ENCODE results near the gene TBCE. TPM values are rescaled to one million over a fixed set of nuclear protein-coding genes. Genes with fewer than 3 reads are reported as not detected.

The TBCE gene
- total and polyA plus RNA-seq, 4 donors, result 9.5 to 19.7 (median 14.1) TPM

DNA sequence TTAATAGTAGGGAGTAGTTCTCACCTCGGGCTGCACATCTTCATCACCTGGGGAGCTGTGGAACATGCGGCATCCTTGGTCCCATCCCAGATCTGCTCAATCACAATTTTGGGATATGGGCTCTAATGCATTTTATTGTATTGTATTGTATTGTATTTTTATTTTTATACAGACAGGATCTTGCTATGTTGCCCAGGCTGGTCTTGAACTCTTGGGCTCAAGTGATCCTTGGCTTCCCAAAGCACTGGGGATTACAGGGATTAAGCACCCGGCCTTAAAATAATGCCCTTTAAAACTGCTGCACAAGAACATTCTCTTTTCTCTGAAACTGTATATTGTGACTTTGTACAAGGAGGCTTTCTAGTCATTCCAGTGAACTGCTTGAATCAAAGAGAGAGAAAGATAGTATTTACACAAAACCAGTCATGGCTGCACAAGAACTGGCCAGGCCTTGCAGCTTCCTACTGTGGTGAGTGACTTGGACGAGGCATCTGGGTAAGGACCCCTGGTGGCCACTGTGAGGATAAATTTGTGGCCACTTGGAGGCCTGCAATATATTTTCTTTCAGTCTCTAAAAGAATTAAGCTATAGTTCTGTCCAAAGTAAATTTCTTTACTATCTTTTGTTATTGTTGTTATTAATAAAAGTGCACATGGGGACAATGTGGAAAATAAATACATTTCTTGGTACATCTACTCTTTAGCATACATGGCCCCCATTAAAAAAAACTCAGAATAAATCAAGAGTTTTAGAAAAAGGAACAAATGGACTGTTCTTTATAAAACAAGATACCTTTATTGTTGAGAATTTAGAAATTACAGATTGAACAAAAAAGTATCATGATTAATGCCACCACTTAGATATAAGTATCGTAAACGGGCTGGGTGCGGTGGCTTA lies 48.0 kb downstream of the TBCE start:
- Histone ChIP-seq H3K27ac (ENCODE audit: low read depth in 1 of 2, low read length in 2 of 2) (peak overlapping the region; percentile 19 to 29), H3K27me3 (ENCODE audit: control insufficient read depth in 4 of 4, insufficient read depth in 4 of 4, low read length in 3 of 4) (no peaks in the 10 kb centered on the region), H3K4me3 (ENCODE audit: low read depth in 1 of 3, low read length in 3 of 3) (no peak overlapping the region), H3K9me3 (ENCODE audit: control insufficient read depth in 4 of 4, low read length in 3 of 4) (no peaks in the 10 kb centered on the region), H3K36me3 (ENCODE audit: control insufficient read depth in 4 of 4, insufficient read depth in 3 of 4, low read depth in 1 of 4, low read length in 3 of 4) (peaks cover 1 to 11% (median 6%) of the 10 kb centered on the region in 4 donors), H3K4me1 (ENCODE audit: control insufficient read depth in 4 of 4, insufficient read depth in 4 of 4, low read length in 3 of 4) (peaks cover 6 to 26% (median 17%) of the 10 kb centered on the region in 4 donors), H3K9ac (ENCODE audit: low read depth in 1 of 2, low read length in 2 of 2) (no peak overlapping the region)
- DNase-seq (ENCODE audit: low spot score), result peak; percentile 55
- TF ChIP-seq, protein P1, sequence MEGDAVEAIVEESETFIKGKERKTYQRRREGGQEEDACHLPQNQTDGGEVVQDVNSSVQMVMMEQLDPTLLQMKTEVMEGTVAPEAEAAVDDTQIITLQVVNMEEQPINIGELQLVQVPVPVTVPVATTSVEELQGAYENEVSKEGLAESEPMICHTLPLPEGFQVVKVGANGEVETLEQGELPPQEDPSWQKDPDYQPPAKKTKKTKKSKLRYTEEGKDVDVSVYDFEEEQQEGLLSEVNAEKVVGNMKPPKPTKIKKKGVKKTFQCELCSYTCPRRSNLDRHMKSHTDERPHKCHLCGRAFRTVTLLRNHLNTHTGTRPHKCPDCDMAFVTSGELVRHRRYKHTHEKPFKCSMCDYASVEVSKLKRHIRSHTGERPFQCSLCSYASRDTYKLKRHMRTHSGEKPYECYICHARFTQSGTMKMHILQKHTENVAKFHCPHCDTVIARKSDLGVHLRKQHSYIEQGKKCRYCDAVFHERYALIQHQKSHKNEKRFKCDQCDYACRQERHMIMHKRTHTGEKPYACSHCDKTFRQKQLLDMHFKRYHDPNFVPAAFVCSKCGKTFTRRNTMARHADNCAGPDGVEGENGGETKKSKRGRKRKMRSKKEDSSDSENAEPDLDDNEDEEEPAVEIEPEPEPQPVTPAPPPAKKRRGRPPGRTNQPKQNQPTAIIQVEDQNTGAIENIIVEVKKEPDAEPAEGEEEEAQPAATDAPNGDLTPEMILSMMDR (IDR thresholded peaks at IDR 0.05; ENCODE audit: low read depth, low read length, missing input control), result peak; percentile 82
- peak in 1 of 2 donors; percentile 33 for TF ChIP-seq RXRA (IDR thresholded peaks at IDR 0.05)
- TF ChIP-seq NR2F2 (IDR thresholded peaks at IDR 0.05), result no peak
- peak; percentile 38 for TF ChIP-seq YY1 (IDR thresholded peaks at IDR 0.05)
- TF ChIP-seq SP1 (IDR thresholded peaks at IDR 0.05), result no peak
- TF ChIP-seq ZBTB33 (IDR thresholded peaks at IDR 0.05), result no peak
- peak; percentile 84 to 91 for TF ChIP-seq RAD21 (IDR thresholded peaks at IDR 0.05)
- TF ChIP-seq JUND (IDR thresholded peaks at IDR 0.05), result no peak
- no peak for TF ChIP-seq FOXA1 (IDR thresholded peaks at IDR 0.05)
- TF ChIP-seq HNF4A (conservative IDR thresholded peaks at IDR 0.05), result peak; percentile 6 to 32
- WGBS, result 83% methylated on average over 7 of the region's 7 CpGs

DNA sequence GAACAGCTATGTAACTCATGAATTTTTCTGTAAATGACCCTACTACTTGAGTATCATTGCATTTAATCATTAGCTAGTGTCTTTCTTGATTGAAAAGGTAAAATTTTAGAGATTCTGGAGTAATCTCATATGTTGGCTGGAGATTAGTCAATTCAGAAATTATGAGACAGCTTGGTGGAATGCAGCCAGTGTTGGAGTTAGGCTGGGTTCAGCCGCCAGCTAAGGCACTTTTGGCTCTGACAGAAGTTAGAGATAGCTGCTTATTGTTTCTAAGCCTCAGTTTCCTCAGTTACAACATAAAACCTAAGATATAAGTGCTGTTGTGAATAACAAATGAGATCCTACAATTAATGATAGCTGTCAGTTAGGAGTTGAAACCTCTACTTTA lies 49.4 kb downstream of the TBCE start:
- Histone ChIP-seq H3K9ac (ENCODE audit: low read depth in 1 of 2, low read length in 2 of 2) (no peak overlapping the region), H3K27me3 (ENCODE audit: control insufficient read depth in 4 of 4, insufficient read depth in 4 of 4, low read length in 3 of 4) (no peaks in the 10 kb centered on the region), H3K4me1 (ENCODE audit: control insufficient read depth in 4 of 4, insufficient read depth in 4 of 4, low read length in 3 of 4) (peaks cover 2 to 18% (median 13%) of the 10 kb centered on the region in 4 donors), H3K36me3 (ENCODE audit: control insufficient read depth in 4 of 4, insufficient read depth in 3 of 4, low read depth in 1 of 4, low read length in 3 of 4) (peaks cover 1 to 11% (median 6%) of the 10 kb centered on the region in 4 donors), H3K9me3 (ENCODE audit: control insufficient read depth in 4 of 4, low read length in 3 of 4) (no peaks in the 10 kb centered on the region), H3K27ac (ENCODE audit: low read depth in 1 of 2, low read length in 2 of 2) (peak overlapping the region; percentile 59 to 88), H3K4me3 (ENCODE audit: low read depth in 1 of 3, low read length in 3 of 3) (no peak overlapping the region)
- DNase-seq (ENCODE audit: low spot score), result no peak
- WGBS, result 40% methylated on average over 1 of the region's 1 CpG
- no peak for TF ChIP-seq SP1 (IDR thresholded peaks at IDR 0.05)

- peak; percentile 69 for DNase-seq (ENCODE audit: low spot score)
- no peak overlapping the region for H3K9ac ChIP-seq (ENCODE audit: low read depth in 1 of 2, low read length in 2 of 2)
- no peaks in the 10 kb centered on the region for H3K27me3 ChIP-seq (ENCODE audit: control insufficient read depth in 4 of 4, insufficient read depth in 4 of 4, low read length in 3 of 4)
- H3K9me3 ChIP-seq (ENCODE audit: control insufficient read depth in 4 of 4, low read length in 3 of 4), result no peaks in the 10 kb centered on the region
- WGBS, result 29% methylated on average over 8 of the region's 8 CpGs
- peaks cover 1 to 11% (median 6%) of the 10 kb centered on the region in 4 donors for H3K36me3 ChIP-seq (ENCODE audit: control insufficient read depth in 4 of 4, insufficient read depth in 3 of 4, low read depth in 1 of 4, low read length in 3 of 4)
- H3K27ac ChIP-seq (ENCODE audit: low read depth in 1 of 2, low read length in 2 of 2), result peak overlapping the region in 1 of 2 donors; percentile 88
- no peak overlapping the region for H3K4me3 ChIP-seq (ENCODE audit: low read depth in 1 of 3, low read length in 3 of 3)
- H3K4me1 ChIP-seq (ENCODE audit: control insufficient read depth in 4 of 4, insufficient read depth in 4 of 4, low read length in 3 of 4), result peaks cover 0 to 15% (median 11%) of the 10 kb centered on the region in 4 donors
- TF ChIP-seq ZBTB33 (IDR thresholded peaks at IDR 0.05) (no peak), RXRA (IDR thresholded peaks at IDR 0.05) (peak in 1 of 2 donors; percentile 34), RAD21 (IDR thresholded peaks at IDR 0.05) (peak; percentile 94 to 95), JUND (IDR thresholded peaks at IDR 0.05) (no peak), HNF4G (IDR thresholded peaks at IDR 0.05) (no peak), FOXA2 (IDR thresholded peaks at IDR 0.05) (no peak), ATF3 (IDR thresholded peaks at IDR 0.05) (no peak), NR2F2 (IDR thresholded peaks at IDR 0.05) (no peak), GABPA (IDR thresholded peaks at IDR 0.05 in 1 of 2, conservative IDR thresholded peaks at IDR 0.05 in 1 of 2) (no peak)
- TF ChIP-seq, protein P1 (IDR thresholded peaks at IDR 0.05; ENCODE audit: low read depth, low read length, missing input control), result peak; percentile 89
- TF ChIP-seq, protein P2, sequence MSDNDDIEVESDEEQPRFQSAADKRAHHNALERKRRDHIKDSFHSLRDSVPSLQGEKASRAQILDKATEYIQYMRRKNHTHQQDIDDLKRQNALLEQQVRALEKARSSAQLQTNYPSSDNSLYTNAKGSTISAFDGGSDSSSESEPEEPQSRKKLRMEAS (IDR thresholded peaks at IDR 0.05), result no peak
Measured at GRCh38 chr1:235417086-235417697, 50.0 kb downstream of the TBCE start.

Measured in liver (tissue), 9 donors.